Measurements from ENCODE around the gene CROT.

CROT gene

DNA sequence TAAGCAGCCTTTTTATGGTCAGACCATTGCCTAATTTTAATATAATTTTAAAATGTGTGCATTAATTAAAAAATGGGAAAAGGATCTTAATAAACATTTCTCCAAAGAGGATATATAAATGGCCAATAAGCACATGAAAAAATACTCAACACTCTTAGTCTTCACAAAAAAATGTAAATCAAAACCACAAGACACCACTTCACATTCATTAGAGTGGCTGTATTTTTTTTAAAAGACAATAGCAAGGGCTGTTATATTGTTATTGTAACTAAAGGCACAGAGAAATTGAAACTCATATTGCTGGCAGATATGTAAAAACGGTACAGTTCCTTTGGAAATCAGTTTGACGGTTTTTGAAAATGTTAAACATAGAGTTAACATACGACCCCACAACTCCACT is 3.2 kb upstream of the CROT start:
- no peak for DNase-seq (ENCODE audit: low read depth)

GRCh38 chr7:87344446-87344845 is 1.0 kb upstream of the CROT start:
- no peak for DNase-seq (ENCODE audit: low read depth)

GRCh38 chr7:87345962-87346371 is 503 bp downstream of the CROT start:
- DNase-seq (ENCODE audit: low read depth) = no peak

- no peak for DNase-seq (ENCODE audit: low read depth)
Observed at GRCh38 chr7:87347207-87347606, 1.7 kb downstream of the CROT start.

DNA sequence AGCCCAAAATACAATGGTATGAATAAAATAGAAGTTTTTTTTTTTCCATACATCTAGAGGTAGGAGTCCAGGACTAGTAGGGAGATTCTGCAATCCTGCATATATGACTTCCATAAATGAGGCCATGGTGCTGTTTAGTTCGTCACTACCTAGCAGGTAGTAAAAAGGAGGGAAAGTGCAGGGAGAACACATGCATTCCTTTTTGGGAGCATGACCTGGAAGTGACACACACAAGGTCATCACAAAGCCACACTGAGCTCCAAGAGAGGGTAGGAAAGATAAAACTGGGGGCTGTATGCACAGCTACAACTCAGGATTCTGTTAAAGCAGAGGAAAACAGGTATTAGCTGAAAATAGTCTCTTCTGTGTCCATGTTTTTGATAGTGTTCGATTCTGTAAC is 2.2 kb downstream of the CROT start:
- no peak for DNase-seq (ENCODE audit: low read depth)

- DNase-seq (ENCODE audit: low read depth) = no peak
Observed at GRCh38 chr7:87354749-87355148, 9.3 kb downstream of the CROT start.

DNA sequence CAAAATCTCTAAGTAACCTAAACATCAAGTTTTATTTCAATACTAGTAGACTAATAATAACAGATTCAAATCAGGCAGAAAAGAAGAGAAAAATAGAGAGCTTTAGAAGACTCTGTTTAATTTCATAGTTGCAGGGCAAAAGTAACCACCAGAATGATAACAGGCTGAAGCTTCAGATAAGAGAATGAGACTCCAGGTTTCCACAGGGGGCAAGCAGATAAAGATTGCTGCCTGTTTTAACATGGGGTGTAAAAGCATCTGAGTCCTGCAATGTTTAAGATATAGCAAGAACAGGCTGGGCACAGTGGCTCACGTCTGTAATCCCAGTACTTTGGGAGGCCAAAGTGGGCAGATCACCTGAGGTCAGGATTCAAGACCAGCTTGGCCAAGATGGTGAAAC is 11.0 kb downstream of the CROT start:
- no peak for DNase-seq (ENCODE audit: low read depth)

- peak; percentile 34 for DNase-seq (ENCODE audit: low read depth)
Observed at GRCh38 chr7:87359366-87359765, 13.9 kb downstream of the CROT start.

DNA sequence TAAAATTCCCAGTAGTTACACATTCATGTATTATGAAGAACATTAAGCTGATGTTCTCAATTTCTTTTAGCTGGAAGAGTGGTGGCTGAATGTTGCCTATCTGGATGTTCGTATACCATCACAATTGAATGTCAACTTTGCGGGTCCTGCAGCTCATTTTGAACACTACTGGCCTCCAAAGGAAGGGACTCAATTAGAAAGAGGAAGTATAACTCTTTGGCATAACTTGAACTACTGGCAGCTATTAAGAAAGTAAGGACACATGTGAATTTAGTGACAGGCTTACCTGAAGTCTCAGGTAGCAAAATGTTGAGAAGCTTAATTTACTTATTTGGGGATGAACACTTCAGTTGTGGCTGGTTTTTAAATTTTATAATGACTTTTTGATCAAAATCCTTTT is 15.9 kb downstream of the CROT start:
- no peak for DNase-seq (ENCODE audit: low read depth)

DNA sequence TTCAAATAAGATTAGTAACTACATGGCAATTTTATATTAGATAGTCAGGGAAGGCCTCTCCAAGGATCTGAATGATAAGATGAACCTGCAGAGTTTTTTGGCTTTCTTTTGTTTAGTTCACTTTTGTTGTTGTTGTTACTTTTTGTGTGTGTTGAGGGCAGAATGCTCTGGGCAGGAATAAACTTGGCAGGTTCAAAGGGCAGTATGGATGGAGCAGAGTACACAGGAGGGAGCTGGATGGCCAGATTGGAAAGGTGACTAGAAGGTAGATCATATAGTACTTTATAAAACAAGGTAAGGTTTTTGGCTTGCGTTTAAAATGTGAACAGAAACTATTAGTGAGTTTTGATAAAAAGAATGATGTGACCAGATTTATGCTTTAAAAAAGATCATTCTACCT is 17.9 kb downstream of the CROT start:
- no peak for DNase-seq (ENCODE audit: low read depth)

- DNase-seq (ENCODE audit: low read depth) = no peak
Observed at GRCh38 chr7:87364246-87364645, 18.8 kb downstream of the CROT start.

DNA sequence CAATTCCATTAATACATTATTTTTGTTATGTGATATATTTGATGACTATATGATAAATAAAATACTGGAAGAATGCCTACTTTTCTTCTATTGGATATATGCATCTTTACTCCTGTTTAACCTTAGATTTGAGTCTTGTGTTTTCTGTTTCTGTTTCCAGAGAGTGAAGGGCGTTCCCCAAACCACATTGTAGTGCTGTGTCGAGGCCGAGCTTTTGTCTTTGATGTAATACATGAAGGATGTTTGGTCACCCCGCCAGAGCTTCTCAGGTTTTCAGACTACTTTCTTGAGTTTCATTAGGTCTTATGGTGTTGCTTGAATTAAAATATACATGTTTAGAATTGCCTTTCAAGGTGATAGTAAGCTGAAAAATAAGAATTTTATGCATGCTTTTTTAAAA is 23.8 kb downstream of the CROT start:
- DNase-seq (ENCODE audit: low read depth) = no peak

DNA sequence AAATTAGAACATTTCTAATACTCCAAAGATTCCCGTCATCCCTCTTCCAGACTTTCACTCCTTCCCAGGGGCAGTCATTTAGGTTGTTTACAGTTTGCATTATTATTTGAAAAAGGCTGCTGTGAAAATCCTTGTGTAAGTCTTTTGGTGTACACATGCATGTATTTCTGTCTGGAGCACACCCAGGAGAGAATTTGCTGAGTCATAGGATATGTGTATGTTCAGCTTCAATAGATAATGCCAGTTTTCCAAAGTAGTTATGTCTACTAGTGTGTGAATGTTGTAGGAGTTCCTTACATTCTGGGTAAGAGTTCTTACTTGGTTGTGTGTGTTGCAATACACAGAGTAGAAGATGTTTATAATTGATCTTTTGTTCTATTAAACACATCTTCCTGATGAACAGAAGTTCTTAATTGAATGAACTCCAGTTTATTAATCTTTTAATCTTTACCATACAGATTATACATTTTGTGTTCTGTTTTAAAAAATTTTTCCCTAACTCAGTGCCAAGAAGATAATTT is 25.3 kb downstream of the CROT start:
- DNase-seq (ENCODE audit: low read depth) = no peak

DNA sequence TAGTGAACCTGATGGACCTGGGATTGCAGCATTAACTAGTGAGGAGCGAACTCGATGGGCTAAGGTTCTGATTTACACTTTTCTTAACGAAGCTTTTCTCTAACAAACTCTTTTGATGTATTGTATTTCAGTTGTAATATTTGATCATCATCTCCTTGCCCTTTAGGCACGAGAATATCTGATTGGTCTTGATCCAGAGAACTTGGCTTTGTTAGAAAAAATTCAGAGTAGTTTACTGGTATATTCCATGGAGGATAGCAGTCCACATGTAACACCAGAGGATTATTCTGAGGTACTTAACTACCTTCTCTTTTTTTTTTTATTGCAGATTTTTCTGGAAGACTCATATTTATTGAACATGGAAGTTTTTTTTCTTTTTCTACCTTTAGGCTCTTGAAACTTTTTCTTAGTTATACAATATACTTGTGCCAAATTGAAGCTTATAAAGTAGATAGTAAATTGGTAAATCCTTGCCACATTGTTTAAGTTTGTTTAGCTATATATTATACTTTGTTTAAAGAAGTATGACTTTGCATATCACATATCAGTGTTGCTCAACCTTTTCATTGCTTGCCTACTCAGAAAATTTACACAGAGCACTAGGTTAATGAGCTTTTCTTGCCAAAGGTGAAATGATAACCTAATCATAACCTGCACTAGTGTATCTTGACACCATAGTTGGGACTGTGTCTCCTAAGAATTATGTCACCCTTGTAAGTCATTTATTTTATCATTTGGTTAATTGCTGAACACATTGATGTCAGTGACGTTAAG is 30.4 kb downstream of the CROT start:
- DNase-seq (ENCODE audit: low read depth) = no peak

DNA sequence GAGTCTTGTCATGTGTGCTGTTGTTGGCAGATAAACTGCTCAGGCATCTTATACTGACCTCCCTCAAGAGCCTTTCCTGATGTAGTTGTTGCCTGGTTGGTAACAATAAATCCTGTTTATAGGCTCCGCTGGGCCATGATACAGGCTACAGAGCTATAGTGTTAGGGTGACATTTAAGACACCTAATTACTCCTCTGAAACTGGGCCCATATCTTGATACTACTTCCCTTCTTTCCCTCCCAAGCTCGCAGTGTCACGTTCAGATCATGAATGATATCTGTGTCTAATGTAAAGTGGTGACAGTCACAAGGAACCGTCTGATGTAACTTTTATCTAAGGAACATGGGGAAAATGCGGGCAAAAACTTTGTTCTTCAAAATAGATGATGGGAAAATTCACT is 35.4 kb downstream of the CROT start:
- DNase-seq (ENCODE audit: low read depth) = no peak

- DNase-seq (ENCODE audit: low read depth) = no peak
Observed at GRCh38 chr7:87391020-87391701, 45.7 kb downstream of the CROT start.

DNA sequence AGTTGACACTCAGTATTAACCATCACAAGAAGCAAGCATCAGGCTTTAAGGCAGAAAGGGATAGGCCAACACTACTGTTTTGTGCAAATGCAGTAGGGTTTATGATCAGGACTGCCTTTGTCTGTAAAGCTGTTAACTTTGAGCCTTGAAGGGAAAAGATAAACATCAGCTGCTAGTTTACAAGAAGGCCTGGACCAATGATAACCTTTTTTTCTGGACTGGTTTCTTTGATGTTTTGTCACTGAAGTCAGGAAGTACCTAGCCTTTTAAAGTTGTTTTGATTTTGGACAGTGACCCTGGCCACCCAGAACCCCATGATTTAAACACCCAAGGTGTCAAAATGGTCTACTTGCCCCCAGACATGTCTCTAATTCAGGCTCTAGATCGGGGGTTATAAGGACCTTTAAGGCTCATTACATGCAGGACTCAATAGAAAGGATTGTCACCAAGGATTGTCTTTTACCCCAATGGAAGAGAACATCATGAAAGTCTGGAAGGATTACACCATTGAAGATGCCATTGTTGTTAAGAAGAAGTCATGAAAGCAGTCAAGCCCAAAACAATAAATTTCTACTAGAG is 50.1 kb downstream of the CROT start:
- no peak for DNase-seq (ENCODE audit: low read depth)

- no peak for DNase-seq (ENCODE audit: low read depth)
Observed at GRCh38 chr7:87398446-87398845, 53.0 kb downstream of the CROT start.

DNA sequence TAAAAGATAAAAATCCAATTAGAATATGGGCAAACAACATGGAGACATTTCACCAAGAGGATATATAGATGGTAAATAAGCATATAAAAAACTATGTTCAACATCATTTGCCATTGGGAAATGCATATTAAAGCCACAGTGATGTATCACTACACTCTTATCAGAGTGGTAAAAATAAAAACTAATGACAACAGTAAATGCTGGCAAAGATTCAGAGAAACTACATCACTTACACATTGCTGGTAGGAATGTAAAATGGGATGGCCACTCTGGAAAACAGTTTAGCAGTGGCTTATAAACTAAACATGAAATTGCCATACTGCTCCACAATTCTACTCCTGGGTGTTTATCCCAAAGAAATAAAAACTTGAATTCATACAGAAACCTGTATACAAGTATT is 59.2 kb downstream of the CROT start:
- no peak for DNase-seq (ENCODE audit: low read depth)

DNA sequence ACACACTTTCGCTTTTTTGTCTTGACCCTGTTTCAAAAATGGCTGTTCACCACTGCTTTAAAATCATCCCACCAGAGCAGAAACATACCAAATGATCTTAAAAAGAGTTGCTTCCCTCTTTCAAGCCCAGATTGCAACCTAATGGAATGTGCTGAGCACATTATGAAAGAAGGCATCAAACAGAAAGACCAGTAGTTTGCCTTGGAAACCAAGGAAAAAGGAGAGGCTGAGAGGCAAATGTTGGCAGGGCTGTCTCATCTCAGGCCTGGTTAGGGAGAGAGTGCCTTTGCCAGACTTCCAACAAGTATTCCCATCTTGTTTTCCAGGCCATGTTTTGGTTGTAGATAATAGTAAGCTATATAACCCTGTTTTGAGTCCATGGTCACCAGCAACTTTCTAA is 65.7 kb downstream of the CROT start:
- DNase-seq (ENCODE audit: low read depth) = no peak

GRCh38 chr7:87413029-87413428 is 67.6 kb downstream of the CROT start:
- no peak for DNase-seq (ENCODE audit: low read depth)

DNA sequence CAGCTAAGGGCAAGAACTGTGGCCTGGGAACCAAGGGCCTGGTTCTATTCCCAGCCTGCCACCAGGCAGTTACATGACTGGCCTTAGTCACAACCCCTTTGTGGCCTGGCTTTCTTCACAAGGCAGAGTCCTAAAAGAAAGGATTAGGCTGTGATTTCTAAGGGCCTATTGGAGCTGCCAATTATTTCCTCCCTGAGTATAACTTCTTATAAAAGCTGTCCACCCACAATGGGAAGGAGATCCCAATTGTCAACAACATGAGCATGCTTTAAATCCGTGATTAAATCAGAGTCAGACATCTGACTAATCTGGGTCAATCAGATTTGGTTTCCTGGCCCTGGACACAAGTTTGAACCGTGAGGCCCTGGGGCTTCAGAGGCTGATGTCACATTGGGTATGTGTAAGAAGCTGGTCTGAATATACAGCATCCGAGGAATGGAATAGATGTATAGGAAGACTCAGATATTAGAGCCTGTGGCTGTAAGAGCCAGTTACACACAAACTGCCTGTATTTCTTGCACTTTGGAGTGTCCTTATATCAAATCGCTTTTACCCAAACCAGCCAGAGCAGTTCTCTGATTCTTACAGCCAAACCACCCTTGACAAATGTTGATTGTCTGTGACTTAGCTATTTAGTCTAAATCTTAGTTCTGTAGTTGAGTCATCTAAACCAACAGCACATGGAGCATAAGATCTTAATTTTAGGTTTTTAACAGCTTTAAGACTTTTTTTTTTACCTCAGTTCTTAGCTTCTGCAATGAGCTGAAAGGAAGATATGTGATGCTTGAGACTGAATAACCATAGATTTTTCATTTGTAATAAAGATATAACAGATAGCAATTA is 68.7 kb downstream of the CROT start:
- no peak for DNase-seq (ENCODE audit: low read depth)
